Stimulated activated CD4-positive, alpha-beta T cell treated with anti-CD3 and anti-CD28 coated beads, TNF-alpha, amount 100 ng/mL, for 48 hours (primary cell): ENCODE results near the gene PDCD4.

Source experiments
- DNase-seq, 3 donors: peaks; one replicate each; pipeline ENCODE4 v3.0.0-alpha.2; 2020; ENCODE audit warnings: low read depth in 3 of 3

PDCD4 gene

GRCh38 chr10:110871298-110872084 is at the start of gene PDCD4:
Gene PDCD4 (plus strand): TSS chr10:110871928. CDS start chr10:110876028, 4,100 bp downstream.
- peak; percentile 90 to 95 (median 91) for DNase-seq

GRCh38 chr10:110822035-110822711 is 49.6 kb upstream of the PDCD4 start:
- DNase-seq, result no peak

DNA sequence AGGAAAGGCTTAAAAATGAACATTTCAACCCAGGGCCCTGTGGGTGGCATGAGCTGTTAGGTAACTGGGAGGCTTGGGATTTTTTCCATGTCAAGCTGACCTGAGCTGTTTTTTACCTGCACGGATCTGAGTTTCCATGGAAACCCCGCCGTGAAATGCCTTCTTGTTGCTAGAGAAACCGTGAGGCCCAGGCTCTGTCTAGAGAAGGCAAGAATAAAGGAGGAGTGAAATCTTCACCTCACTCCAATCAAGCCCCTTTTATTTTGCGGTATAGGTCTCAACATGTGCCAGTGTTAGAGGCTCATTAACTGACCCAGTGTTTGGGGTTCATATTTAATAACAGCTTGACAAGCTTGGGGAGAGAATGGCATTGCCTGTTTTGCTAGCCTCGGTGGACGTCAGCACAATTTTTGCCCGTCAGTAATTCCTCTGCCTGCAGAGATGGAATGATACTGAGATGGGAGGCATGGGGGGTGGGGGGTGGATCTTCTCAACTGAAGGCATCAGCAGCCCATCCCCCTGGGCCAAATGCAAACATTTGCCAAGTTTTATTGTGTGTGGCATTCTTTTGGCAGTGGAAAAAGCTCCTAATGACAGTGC is 48.9 kb upstream of the PDCD4 start:
- DNase-seq, result no peak

DNA sequence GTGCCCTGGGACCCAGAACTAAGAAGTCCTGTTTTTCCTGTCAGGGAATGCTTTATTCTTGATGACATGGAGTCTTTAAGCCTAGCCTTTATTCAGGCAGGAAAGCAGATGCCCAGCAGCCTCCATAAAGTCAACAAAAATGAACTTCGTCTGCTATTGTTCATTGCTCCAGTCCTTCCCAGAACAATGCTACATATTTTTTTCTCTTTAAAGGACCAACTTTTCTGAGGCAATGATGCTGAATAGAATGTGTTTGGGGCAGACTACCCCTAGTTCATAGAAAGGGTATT is 47.6 kb upstream of the PDCD4 start:
- no peak for DNase-seq

- DNase-seq, result no peak
These were observed 47.1 kb upstream of the PDCD4 start for GRCh38 chr10:110824660-110825059.

DNA sequence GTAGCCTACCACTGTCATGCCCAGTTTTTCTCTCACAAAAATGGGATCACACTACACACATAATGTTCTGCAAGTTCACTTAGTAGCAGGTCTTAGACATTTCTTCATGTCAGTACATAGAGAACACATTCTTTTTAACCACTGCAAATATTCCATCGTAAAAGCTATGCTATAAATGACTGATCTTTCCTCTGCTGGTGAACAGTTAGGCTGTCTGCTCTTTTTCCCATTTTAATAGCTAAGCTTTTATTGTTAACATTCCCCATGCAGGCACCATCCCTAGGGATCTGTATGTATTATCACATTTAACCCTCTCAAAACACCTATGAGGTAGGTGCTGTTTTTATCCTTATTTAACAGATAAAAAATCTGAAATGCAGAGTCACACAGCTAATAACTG is 46.2 kb upstream of the PDCD4 start:
- no peak for DNase-seq

- DNase-seq, result no peak
These were observed 44.3 kb upstream of the PDCD4 start for GRCh38 chr10:110827410-110827809.

DNA sequence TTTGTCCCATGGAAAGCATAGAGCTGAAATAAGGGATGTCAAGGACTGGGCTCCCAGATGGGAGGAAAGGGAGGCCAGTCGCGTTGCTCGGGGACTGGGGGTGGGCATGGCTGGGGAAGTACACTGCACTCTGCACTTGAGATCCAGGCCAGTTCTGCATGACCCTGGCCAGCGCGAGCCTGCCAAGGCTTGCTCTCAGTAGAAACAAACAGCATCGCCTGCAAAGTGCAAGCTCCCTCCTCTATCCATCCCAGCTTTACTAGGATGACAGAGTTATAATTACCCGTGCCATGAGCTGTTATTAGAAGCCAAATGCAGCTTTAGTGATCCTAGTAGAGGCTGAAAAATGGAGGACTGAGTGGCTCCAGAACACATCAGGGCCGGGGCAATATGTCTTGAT is 43.9 kb upstream of the PDCD4 start:
- DNase-seq, result no peak

DNA sequence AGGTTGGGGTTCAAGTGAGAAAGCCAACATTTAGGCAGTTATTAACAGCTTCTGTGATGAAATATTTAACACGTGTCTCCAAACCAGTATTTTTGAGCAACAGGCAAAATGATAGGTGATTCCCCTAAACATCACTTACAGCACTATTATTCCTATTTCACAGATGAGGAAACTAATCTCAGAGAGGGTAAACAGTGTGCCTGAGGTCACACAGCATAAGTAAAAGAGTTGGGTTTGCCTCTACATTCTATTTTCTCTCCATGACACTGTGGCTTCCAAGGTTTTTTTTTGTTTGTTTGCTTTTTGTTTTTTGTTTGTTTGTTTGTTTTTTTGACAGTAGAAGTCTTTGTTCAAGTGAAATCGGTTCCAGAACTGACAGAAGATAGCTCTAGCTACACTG is 43.2 kb upstream of the PDCD4 start:
- no peak for DNase-seq

GRCh38 chr10:110829721-110830410 is 41.9 kb upstream of the PDCD4 start:
- no peak for DNase-seq

DNA sequence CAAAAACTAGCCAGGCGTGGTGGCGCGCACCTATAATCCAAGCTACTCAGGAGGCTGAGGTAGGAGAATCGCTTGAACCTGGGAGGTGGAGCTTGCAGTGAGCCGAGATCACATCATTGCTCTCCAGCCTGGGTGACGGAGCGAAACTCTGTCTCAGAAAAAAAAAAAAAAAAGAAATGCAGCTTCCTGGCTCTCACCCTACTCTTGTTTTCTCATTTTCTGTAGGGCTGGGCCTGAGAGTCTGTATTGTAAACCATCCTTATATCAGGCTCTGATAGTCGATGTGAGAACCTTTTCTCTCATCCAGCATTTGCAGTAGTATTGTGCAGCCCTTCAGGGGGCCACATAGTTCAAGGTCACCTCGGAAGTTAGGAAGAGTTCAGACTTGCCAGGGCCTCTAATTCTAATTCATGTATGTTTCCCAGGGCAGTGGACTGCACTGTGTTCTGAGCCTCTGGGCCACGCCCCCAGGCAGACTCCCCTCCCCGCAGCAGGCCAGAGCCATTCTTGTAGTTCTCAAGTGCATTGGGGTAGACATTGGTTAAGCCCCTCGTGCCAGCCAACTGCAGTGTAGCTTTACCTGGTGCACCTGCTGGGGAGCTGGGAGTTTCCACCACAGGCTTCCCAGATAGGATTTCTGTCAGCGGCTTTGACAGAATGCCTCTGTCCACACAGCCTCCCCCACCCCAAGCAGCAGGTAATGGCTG is 38.3 kb upstream of the PDCD4 start:
- no peak for DNase-seq

- DNase-seq, result no peak
These were observed 37.6 kb upstream of the PDCD4 start for GRCh38 chr10:110833941-110834628.

- DNase-seq, result no peak
These were observed 37.0 kb upstream of the PDCD4 start for GRCh38 chr10:110834629-110835301.

- no peak for DNase-seq
These were observed 35.9 kb upstream of the PDCD4 start for GRCh38 chr10:110835841-110836240.

GRCh38 chr10:110836706-110837105 is 35.0 kb upstream of the PDCD4 start:
- DNase-seq, result no peak

DNA sequence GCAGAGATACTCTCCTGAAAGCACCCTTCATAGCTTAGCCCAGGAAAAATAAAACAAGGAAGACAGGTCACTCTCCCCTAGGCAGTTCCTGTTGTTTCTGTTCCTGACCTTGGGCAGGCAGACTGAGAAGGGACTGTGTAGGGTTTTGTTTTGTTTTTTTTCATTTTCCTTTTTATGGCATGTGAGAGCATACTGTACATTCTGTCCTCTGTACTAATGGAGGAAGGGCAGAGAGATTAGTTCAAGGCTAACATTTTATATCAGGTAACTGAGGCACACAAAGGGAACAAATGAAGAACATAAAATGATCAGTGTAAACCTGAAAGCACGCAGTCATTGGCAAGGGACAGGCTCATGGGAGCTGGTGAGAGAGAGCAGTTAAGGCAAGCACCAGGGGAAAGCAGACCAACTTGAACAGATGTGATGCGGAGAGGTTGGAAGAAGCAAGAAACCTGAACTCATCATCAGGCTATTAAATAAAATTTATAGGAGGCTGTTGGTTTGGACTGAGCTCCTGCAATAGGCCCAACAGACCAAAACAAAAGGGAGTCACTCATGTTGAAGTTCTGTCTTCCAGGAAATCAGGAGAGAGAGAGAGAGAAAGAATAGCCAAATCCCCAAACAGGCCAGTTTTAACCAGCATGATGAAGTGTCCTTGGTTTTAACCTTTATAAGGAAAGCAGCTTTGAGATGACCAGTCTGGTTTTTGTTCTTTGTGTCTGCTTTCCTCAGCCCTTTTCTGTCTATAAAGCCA is 34.1 kb upstream of the PDCD4 start:
- DNase-seq, result no peak

DNA sequence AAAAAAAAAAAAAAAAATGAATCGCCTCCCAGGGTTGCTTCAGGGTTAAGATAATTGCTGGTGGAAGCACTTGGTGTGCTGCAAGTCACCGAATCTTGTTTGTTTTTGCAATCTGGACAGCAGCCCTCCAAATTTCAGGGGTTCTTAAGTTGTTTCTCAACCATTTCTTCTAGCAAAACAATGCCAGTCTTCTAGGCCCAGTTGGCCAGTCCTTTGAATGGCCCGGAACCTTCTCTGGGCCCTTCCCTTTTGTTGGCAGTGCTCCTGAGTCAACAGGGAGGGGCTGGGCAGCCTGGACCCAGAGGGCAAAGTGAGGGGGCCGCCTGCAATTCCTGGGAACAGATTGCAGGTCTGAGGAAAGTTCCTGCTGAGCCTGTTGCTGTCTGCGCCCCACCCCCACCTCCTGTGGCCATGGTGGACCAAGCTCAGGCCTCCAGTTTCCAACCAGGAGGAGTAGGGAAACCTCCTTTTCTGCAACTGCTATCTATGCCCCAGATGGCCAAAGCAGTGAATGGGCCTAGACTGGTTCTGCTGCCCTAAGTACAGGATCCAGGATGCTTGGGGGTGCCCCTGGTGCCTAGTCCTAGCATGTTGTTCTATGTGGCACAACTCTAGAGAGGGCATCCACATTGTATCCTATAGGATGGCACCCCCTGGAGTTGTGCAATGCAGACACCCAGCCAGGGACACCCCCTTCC is 31.4 kb upstream of the PDCD4 start:
- no peak for DNase-seq

DNA sequence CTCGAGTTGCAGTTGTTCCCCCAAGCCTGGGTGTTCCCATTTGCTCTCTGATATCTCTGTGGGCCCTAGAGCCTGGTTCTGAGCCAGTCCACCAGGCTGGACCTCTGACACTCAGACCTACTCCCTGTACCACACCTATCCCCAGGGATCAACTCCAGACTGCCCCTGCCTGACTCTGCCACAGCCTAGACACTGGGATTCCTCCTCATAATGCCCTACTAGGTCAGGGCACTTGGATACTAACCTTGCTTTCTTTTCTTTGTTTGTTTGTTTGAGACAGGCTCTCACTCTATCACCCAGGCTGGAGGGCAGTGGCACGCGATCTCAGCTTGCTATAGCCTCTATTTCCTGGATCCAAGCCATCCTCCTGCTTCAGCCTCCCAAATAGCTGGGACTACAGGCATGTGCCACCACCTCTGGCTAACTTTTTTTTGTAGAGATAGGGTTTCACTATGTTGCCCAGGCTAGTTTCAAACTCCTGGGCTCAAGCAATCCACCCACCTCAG is 30.8 kb upstream of the PDCD4 start:
- DNase-seq, result no peak

GRCh38 chr10:110841767-110842267 is 29.9 kb upstream of the PDCD4 start:
- peak in 1 of 3 donors; percentile 18 for DNase-seq
